K562 (cell line): ENCODE measurements around the gene MOG. TPM values are rescaled to one million over a fixed set of nuclear protein-coding genes. Genes with fewer than 3 reads are reported as not detected.
A peak's percentile ranks its signal among the peaks of the same experiment; 100 is the strongest.

ENCODE experiments used
- ARID1B ChIP-seq: fragments of 450-650 bp; IDR thresholded peaks from 2 replicates; pipeline ENCODE4 v1.6.1; 2016; ENCODE audit warnings: antibody characterized with exemption, mild to moderate bottlenecking, inconsistent platforms
- COPS2 ChIP-seq: fragments of 450-650 bp; conservative IDR thresholded peaks from 2 replicates; pipeline ENCODE4 v1.6.1; 2016; ENCODE audit warnings: mild to moderate bottlenecking, moderate library complexity
- EP300 ChIP-seq: IDR thresholded peaks from 2 replicates; pipeline ENCODE4 v1.6.1; 2012; ENCODE audit warnings: low read length, improper control_type of control experiment
- FOXP4 ChIP-seq: sonication (generic); formaldehyde crosslinking; IDR thresholded peaks from 2 replicates; pipeline ENCODE4 v1.8.0; 2022; ENCODE audit warnings: mild to moderate bottlenecking, missing genetic modification reagents, borderline replicate concordance
- MCM7 ChIP-seq, 2 experiments: fragments of 450-650 bp; IDR thresholded peaks; 2 replicates each; pipeline ENCODE4 v1.6.1; 2016 to 2018
- MEF2D ChIP-seq: conservative IDR thresholded peaks from 2 replicates; pipeline ENCODE4 v1.6.1; 2016; ENCODE audit warnings: low read depth, missing genetic modification characterization, missing compliant biosample characterization
- MTA2 ChIP-seq: fragments of 450-650 bp; IDR thresholded peaks from 2 replicates; pipeline ENCODE4 v1.6.1; 2016; ENCODE audit warnings: low read depth
- MTA3 ChIP-seq: fragments of 450-650 bp; formaldehyde crosslinking; IDR thresholded peaks from 2 replicates; pipeline ENCODE4 v1.6.1; 2017; ENCODE audit warnings: mild to moderate bottlenecking, borderline replicate concordance
- MYBL2 ChIP-seq, 2 experiments: fragments of 450-650 bp in 1 of 2; sonication (generic) in 1 of 2; formaldehyde crosslinking in 1 of 2; IDR thresholded peaks; 2 replicates each; pipeline versions ENCODE4 v1.6.1 to v1.8.1; 2017 to 2022; ENCODE audit warnings: borderline replicate concordance in 1 of 2, inconsistent platforms in 1 of 2, low read depth in 1 of 2, mild to moderate bottlenecking in 1 of 2, missing genetic modification reagents in 1 of 2, moderate library complexity in 1 of 2
- NBN ChIP-seq: fragments of 450-650 bp; IDR thresholded peaks from 2 replicates; pipeline ENCODE4 v1.6.1; 2016; ENCODE audit warnings: low read depth, mild to moderate bottlenecking
- RBM14 ChIP-seq: fragments of 200-400 bp; formaldehyde crosslinking; IDR thresholded peaks from 2 replicates; pipeline ENCODE4 v1.6.1; 2018; ENCODE audit warnings: low read depth, mild to moderate bottlenecking, low read length, moderate library complexity, borderline replicate concordance; ENCODE audit not compliant: insufficient read depth
- USF1 ChIP-seq: sonication (generic); formaldehyde crosslinking; IDR thresholded peaks from 2 replicates; pipeline ENCODE4 v1.9.0; 2022; ENCODE audit warnings: mild to moderate bottlenecking, missing genetic modification reagents
- YY1 ChIP-seq, 3 experiments: IDR thresholded peaks; 2 replicates each; pipeline ENCODE4 v1.6.1; 2011; ENCODE audit warnings: low read length in 2 of 3, mild to moderate bottlenecking in 2 of 3, moderate library complexity in 2 of 3, borderline replicate concordance in 1 of 3, control low read depth in 1 of 3, low read depth in 1 of 3; ENCODE audit not compliant: insufficient read depth in 3 of 3, insufficient replicate concordance in 2 of 3, control insufficient read depth in 1 of 3, insufficient read length in 1 of 3; ENCODE audit errors: extremely low read depth in 1 of 3
- ZNF384 ChIP-seq: IDR thresholded peaks from 2 replicates; pipeline ENCODE4 v1.6.1; 2012; ENCODE audit warnings: low read depth, low read length, improper control_type of control experiment
- ZNF740 ChIP-seq, 3 experiments: fragments of 200-800 bp in 1 of 3; sonication (Bioruptor generic) in 1 of 3; sonication (generic) in 1 of 3; formaldehyde crosslinking in 1 of 3; IDR thresholded peaks; 2 replicates each; pipeline versions ENCODE4 v1.6.1 to v1.8.0; 2016 to 2022; ENCODE audit warnings: mild to moderate bottlenecking in 2 of 3, missing compliant biosample characterization in 2 of 3, missing genetic modification characterization in 2 of 3, missing genetic modification reagents in 1 of 3
- ZNF764 ChIP-seq: fragments of 250-450 bp; sonication (Bioruptor Pico); IDR thresholded peaks from 2 replicates; pipeline ENCODE4 v1.4.0; 2020; ENCODE audit warnings: low read depth, mild to moderate bottlenecking, moderate library complexity
- polyA plus RNA-seq, 8 experiments: library from polyadenylated mRNA; depleted of rRNA in 4 of 8; stranded (reverse) in 5 of 8; unstranded in 3 of 8; fragments of >200 nt; fragmentation: Nextera tagmentation in 2 of 8; fragmentation: Illumina TruSeq in 1 of 8; extraction: Ambion mirVana in 2 of 8; extraction: Trizol in 1 of 8; gene quantifications; 2 replicates each; pipeline versions ENCODE4 v1.2.1 to v1.2.3, GENCODE V29; 2011 to 2014; ENCODE audit warnings: inconsistent platforms in 1 of 8, missing spikeins in 1 of 8
- total RNA-seq, 7 experiments: library from RNA; depleted of rRNA in 6 of 7; stranded (reverse); fragments of >200 nt in 6 of 7; fragmentation: Illumina TruSeq in 2 of 7; extraction: Trizol in 2 of 7; gene quantifications; 2 replicates each; pipeline versions ENCODE4 v1.2.1 to v1.2.3, GENCODE V29; 2011 to 2021; ENCODE audit warnings: low replicate concordance in 1 of 7
- TF ChIP-seq, protein P1 (sequence below), 2 experiments: fragments of 450-650 bp; IDR thresholded peaks; 2 replicates each; pipeline ENCODE4 v1.6.1; 2016
- TF ChIP-seq, protein P2 (sequence below): sonication (generic); formaldehyde crosslinking; IDR thresholded peaks from 2 replicates; pipeline ENCODE4 v1.8.0; 2023; ENCODE audit warnings: mild to moderate bottlenecking, missing genetic modification reagents

Gene MOG
- total and polyA plus RNA-seq, 9 of the 15 experiments (the other 6 are each of a cell fraction or from before 2014, with no cell fraction given): not detected

- TF ChIP-seq ARID1B (0 out of 2 replicates have a peak, but pooled peaks have one; percentile 16), YY1 (IDR thresholded peaks at IDR 0.05; ENCODE audit: borderline replicate concordance in 1 of 3, control insufficient read depth in 1 of 3, extremely low read depth in 1 of 3, insufficient read depth in 3 of 3, insufficient read length in 1 of 3, insufficient replicate concordance in 2 of 3, low read depth in 1 of 3, low read length in 2 of 3) (peak in 1 of 3 experiments; percentile 12), COPS2 (no peak), MEF2D (tag) (no peak), NBN (peak; percentile 68; the same call in 1 of the 2 replicates), USF1 (no peak), EP300 (no peak), MCM7 (IDR thresholded peaks at IDR 0.05) (no peak), ZNF764 (CRISPR knock-in tag) (no peak; the same call in 1 of the 2 replicates), ZNF384 (no peak; the same call in 1 of the 2 replicates), MTA3 (0 out of 2 replicates have a peak, but pooled peaks have one; percentile 13), MTA2 (no peak), RBM14 (no peak), MYBL2 (IDR thresholded peaks at IDR 0.05; ENCODE audit: low read depth) (no peak), MYBL2 (CRISPR knock-in tag; IDR thresholded peaks at IDR 0.05; ENCODE audit: borderline replicate concordance) (no peak), FOXP4 (CRISPR knock-in tag) (no peak), ZNF740 (CRISPR knock-in tag; IDR thresholded peaks at IDR 0.05) (no peak), ZNF740 (tag; IDR thresholded peaks at IDR 0.05) (0 out of 4 replicates have a peak, but pooled peaks of 1 of the 2 experiments have one; percentile 61)
- TF ChIP-seq, protein P1, sequence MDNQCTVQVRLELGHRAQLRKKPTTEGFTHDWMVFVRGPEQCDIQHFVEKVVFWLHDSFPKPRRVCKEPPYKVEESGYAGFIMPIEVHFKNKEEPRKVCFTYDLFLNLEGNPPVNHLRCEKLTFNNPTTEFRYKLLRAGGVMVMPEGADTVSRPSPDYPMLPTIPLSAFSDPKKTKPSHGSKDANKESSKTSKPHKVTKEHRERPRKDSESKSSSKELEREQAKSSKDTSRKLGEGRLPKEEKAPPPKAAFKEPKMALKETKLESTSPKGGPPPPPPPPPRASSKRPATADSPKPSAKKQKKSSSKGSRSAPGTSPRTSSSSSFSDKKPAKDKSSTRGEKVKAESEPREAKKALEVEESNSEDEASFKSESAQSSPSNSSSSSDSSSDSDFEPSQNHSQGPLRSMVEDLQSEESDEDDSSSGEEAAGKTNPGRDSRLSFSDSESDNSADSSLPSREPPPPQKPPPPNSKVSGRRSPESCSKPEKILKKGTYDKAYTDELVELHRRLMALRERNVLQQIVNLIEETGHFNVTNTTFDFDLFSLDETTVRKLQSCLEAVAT (IDR thresholded peaks at IDR 0.05): peak in 1 of 2 experiments; percentile 38; a peak in 1 of 4 replicates
- TF ChIP-seq, protein P2, sequence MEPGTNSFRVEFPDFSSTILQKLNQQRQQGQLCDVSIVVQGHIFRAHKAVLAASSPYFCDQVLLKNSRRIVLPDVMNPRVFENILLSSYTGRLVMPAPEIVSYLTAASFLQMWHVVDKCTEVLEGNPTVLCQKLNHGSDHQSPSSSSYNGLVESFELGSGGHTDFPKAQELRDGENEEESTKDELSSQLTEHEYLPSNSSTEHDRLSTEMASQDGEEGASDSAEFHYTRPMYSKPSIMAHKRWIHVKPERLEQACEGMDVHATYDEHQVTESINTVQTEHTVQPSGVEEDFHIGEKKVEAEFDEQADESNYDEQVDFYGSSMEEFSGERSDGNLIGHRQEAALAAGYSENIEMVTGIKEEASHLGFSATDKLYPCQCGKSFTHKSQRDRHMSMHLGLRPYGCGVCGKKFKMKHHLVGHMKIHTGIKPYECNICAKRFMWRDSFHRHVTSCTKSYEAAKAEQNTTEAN (CRISPR knock-in tag): no peak
Observed at GRCh38 chr6:29632789-29633533, 23.9 kb upstream of the MOG start, which contains the start of gene GABBR1 (continued).
